Astrocyte of the spinal cord (primary cell): ENCODE data around the gene SLC22A23.

ENCODE experiments used
- DNase-seq: peaks from one replicate; pipeline ENCODE4 v3.0.0; 2011; ENCODE audit warnings: low read depth, low spot score
- H3K4me3 ChIP-seq: 2 replicates; pipeline ENCODE4 v1.5.1; 2011; ENCODE audit warnings: low read depth, mild to moderate bottlenecking, low read length, moderate library complexity
- CTCF ChIP-seq: IDR thresholded peaks from 2 replicates; pipeline ENCODE4 v1.5.1; 2012; ENCODE audit warnings: low read depth, mild to moderate bottlenecking, low read length, inconsistent platforms
- in situ Hi-C: cut with HindIII; loops from 2 replicates; pipeline ENCODE4 v1.10.0; 2017; ENCODE audit warnings: low sequenced_read_pairs

Gene SLC22A23

GRCh38 chr6:3230900-3231246, 226.0 kb downstream of the SLC22A23 start:
- peak overlapping the region; percentile 63 for H3K4me3 ChIP-seq
- no peak for DNase-seq
- TF ChIP-seq CTCF, result no peak
- in situ Hi-C loops, result no loop called here

- no peak for DNase-seq
- H3K4me3 ChIP-seq, result no peak overlapping the region
- in situ Hi-C loops, result no loop called here
- no peak for TF ChIP-seq CTCF
These were observed 226.5 kb downstream of the SLC22A23 start for GRCh38 chr6:3230256-3230882.

- peak overlapping the region; percentile 21 for H3K4me3 ChIP-seq
- TF ChIP-seq CTCF, result no peak
- DNase-seq, result no peak
- in situ Hi-C loops, result no loop called here
These were observed 227.2 kb downstream of the SLC22A23 start for GRCh38 chr6:3229566-3230178.

- in situ Hi-C loops, result no loop called here
- no peak for DNase-seq
- H3K4me3 ChIP-seq, result peak overlapping the region; percentile 25
- TF ChIP-seq CTCF, result no peak
These were observed 227.9 kb downstream of the SLC22A23 start for GRCh38 chr6:3228771-3229565.

- DNase-seq, result no peak
- no peak for TF ChIP-seq CTCF
- H3K4me3 ChIP-seq, result peak overlapping the region; percentile 56
- in situ Hi-C loops, result no loop called here
These were observed 228.7 kb downstream of the SLC22A23 start for GRCh38 chr6:3228046-3228671.

- TF ChIP-seq CTCF, result no peak
- in situ Hi-C loops, result no loop called here
- H3K4me3 ChIP-seq, result peak within 1 kb of the TSS; percentile 56
- peak; percentile 59 for DNase-seq
These were observed 229.3 kb downstream of the SLC22A23 start, which contains the start of gene TUBB2B for GRCh38 chr6:3227363-3228045. TUBB2B (minus strand) TSS chr6:3227653; CDS start chr6:3227543, 110 bp downstream.
